A549 (cell line): ENCODE measurements around the gene SERTAD2. TPM values are rescaled to one million over a fixed set of nuclear protein-coding genes. Genes with fewer than 3 reads are reported as not detected.
A peak's percentile ranks its signal among the peaks of the same experiment; 100 is the strongest.

ENCODE experiments used
- ATAC-seq, 2 experiments: fragments of 200-7000 bp in 1 of 2; fragments of >200 bp in 1 of 2; cut with Nextera tagmentation in 1 of 2; cut with Tn5 transposase in 1 of 2; 3 replicates each; pipeline versions ENCODE4 v1.8.0 to v1.9.1; 2018 to 2020; ENCODE audit warnings: mild to moderate bottlenecking in 1 of 2, moderate library complexity in 1 of 2
- CTCF ChIA-PET: fragments of 300-600 bp; sonication (Branson Sonifier 250); formaldehyde crosslinking; extraction: SDS; loops from one replicate; lab custom pipeline; 2021; ENCODE audit warnings: antibody characterized with exemption, inconsistent platforms; lab: Yijun Ruan, JAX
- POLR2A ChIA-PET: fragments of 350-600 bp; formaldehyde crosslinking; extraction: SDS; loops from one replicate; lab custom pipeline; 2021; ENCODE audit warnings: antibody characterized with exemption, inconsistent platforms; lab: Yijun Ruan, JAX
- DNase-seq, 2 experiments: peaks; one replicate each; pipeline versions ENCODE4 v3.0.0 to v3.0.0-alpha.2; 2011 to 2016; ENCODE audit warnings: low read depth in 1 of 2, low spot score in 1 of 2
- FAIRE-seq: peaks from 2 replicates; lab custom pipeline; 2011; peaks lifted over from hg19 to GRCh38; lab: Jason Lieb, UNC
- H3K27ac ChIP-seq, 2 experiments: fragments of >200 bp; sonication (Bioruptor Twin); formaldehyde crosslinking; 3 replicates each; pipeline ENCODE4 v1.5.1; 2016 to 2017
- H3K4me1 ChIP-seq: fragments of >200 bp; sonication (Bioruptor Twin); formaldehyde crosslinking; 3 replicates; pipeline ENCODE4 v1.6.1; 2016
- H3K4me2 ChIP-seq: fragments of >200 bp; sonication (Bioruptor Twin); formaldehyde crosslinking; 3 replicates; pipeline ENCODE4 v1.6.1; 2016
- H3K4me3 ChIP-seq: fragments of >200 bp; sonication (Bioruptor Twin); formaldehyde crosslinking; 3 replicates; pipeline ENCODE4 v1.5.1; 2016
- H3K9me3 ChIP-seq: fragments of >200 bp; sonication (Bioruptor Twin); formaldehyde crosslinking; 3 replicates; pipeline ENCODE4 v1.6.1; 2016
- BHLHE40 ChIP-seq: IDR thresholded peaks from 2 replicates; pipeline ENCODE4 v1.6.1; 2012; ENCODE audit warnings: low read depth, low read length, inconsistent platforms
- CHD2 ChIP-seq: fragments of 150-350 bp; IDR thresholded peaks from 2 replicates; pipeline ENCODE4 v1.6.1; 2014; ENCODE audit warnings: low read length; ENCODE audit not compliant: partially characterized antibody
- CHD4 ChIP-seq: fragments of 200-600 bp; sonication (generic); IDR thresholded peaks from 2 replicates; pipeline ENCODE4 v1.6.1; 2016; ENCODE audit warnings: antibody characterized with exemption, mild to moderate bottlenecking, borderline replicate concordance
- ESRRA ChIP-seq: fragments of 150-350 bp; IDR thresholded peaks from 2 replicates; pipeline ENCODE4 v1.6.1; 2014; ENCODE audit warnings: mild to moderate bottlenecking, low read length, borderline replicate concordance
- FOSB ChIP-seq: fragments of 250-450 bp; sonication (Bioruptor Pico); IDR thresholded peaks from 2 replicates; pipeline ENCODE4 v1.5.0; 2020; ENCODE audit warnings: mild to moderate bottlenecking, moderate library complexity
- FOXS1 ChIP-seq: fragments of 250-450 bp; sonication (Bioruptor Pico); IDR thresholded peaks from 2 replicates; pipeline ENCODE4 v1.5.0; 2020; ENCODE audit warnings: mild to moderate bottlenecking, moderate library complexity
- HDAC2 ChIP-seq: fragments of 200-600 bp; sonication (generic); IDR thresholded peaks from 2 replicates; pipeline ENCODE4 v1.6.1; 2016
- KDM1A ChIP-seq: fragments of 200-600 bp; sonication (generic); IDR thresholded peaks from 2 replicates; pipeline ENCODE4 v1.6.1; 2016; ENCODE audit warnings: low read depth, mild to moderate bottlenecking
- KDM5A ChIP-seq: fragments of 200-600 bp; sonication (generic); IDR thresholded peaks from 2 replicates; pipeline ENCODE4 v1.6.1; 2016; ENCODE audit warnings: antibody characterized with exemption, mild to moderate bottlenecking
- MAFK ChIP-seq: fragments of 450-650 bp; IDR thresholded peaks from 2 replicates; pipeline ENCODE4 v1.6.1; 2014; ENCODE audit not compliant: partially characterized antibody
- MAZ ChIP-seq: fragments of 150-350 bp; IDR thresholded peaks from 2 replicates; pipeline ENCODE4 v1.6.1; 2014; ENCODE audit warnings: antibody characterized with exemption, low read depth, low read length, borderline replicate concordance
- NPAS2 ChIP-seq: fragments of 250-450 bp; sonication (Bioruptor Pico); IDR thresholded peaks from 2 replicates; pipeline ENCODE4 v1.8.0; 2022; ENCODE audit warnings: mild to moderate bottlenecking, moderate library complexity, borderline replicate concordance
- NR3C1 ChIP-seq: fragments of >200 bp; sonication (Bioruptor Twin); formaldehyde crosslinking; IDR thresholded peaks from 3 replicates; pipeline ENCODE4 v1.6.1; 2017
- RAD21 ChIP-seq, 2 experiments: fragments of >200 bp in 1 of 2; sonication (Bioruptor Twin) in 1 of 2; formaldehyde crosslinking in 1 of 2; IDR thresholded peaks in 1 of 2; conservative IDR thresholded peaks in 1 of 2; 2 replicates in 1 of 2; 3 replicates in 1 of 2; pipeline ENCODE4 v1.6.1; 2012 to 2018; ENCODE audit warnings: inconsistent platforms in 1 of 2
- RARB ChIP-seq: fragments of 250-450 bp; sonication (Bioruptor Pico); IDR thresholded peaks from 2 replicates; pipeline ENCODE4 v1.8.0; 2021; ENCODE audit warnings: mild to moderate bottlenecking, moderate library complexity
- RCOR1 ChIP-seq: fragments of 150-350 bp; IDR thresholded peaks from 2 replicates; pipeline ENCODE4 v1.6.1; 2014; ENCODE audit warnings: antibody characterized with exemption, low read length, low read depth
- RNF2 ChIP-seq: fragments of 200-600 bp; sonication (generic); IDR thresholded peaks from 2 replicates; pipeline ENCODE4 v1.6.1; 2016; ENCODE audit warnings: low read depth, mild to moderate bottlenecking, antibody characterized with exemption, moderate library complexity, borderline replicate concordance
- SMC3 ChIP-seq: fragments of >200 bp; sonication (Bioruptor Twin); formaldehyde crosslinking; IDR thresholded peaks from 3 replicates; pipeline ENCODE4 v1.6.1; 2018; ENCODE audit warnings: inconsistent platforms
- SREBF2 ChIP-seq: fragments of 450-650 bp; IDR thresholded peaks from 2 replicates; pipeline ENCODE4 v1.6.1; 2014; ENCODE audit warnings: mild to moderate bottlenecking, moderate library complexity
- ZFP36 ChIP-seq: fragments of 450-650 bp; IDR thresholded peaks from 2 replicates; pipeline ENCODE4 v1.6.1; 2014; ENCODE audit warnings: borderline replicate concordance; ENCODE audit not compliant: partially characterized antibody
- WGBS: methylation state at CpG from one replicate; pipeline ENCODE4 v1.1.6; 2017; ENCODE audit errors: missing lambda C conversion rate; 5-methylcytosine and 5-hydroxymethylcytosine counted together
- polyA plus RNA-seq, 4 experiments: library from polyadenylated mRNA; depleted of rRNA in 3 of 4; stranded (reverse); fragments of >200 nt; fragmentation: RNase III in 1 of 4; extraction: RNeasy Plus Mini Kit Qiagen cat#74134 plus additional on column Dnase treatment in 1 of 4; gene quantifications; 2 replicates in 3 of 4; 3 replicates in 1 of 4; pipeline ENCODE4 v1.2.3, GENCODE V29; 2011 to 2017
- TF ChIP-seq, protein P1 (sequence below): fragments of 250-450 bp; sonication (Bioruptor Pico); IDR thresholded peaks from 2 replicates; pipeline ENCODE4 v1.5.0; 2021; ENCODE audit warnings: mild to moderate bottlenecking, moderate library complexity, borderline replicate concordance
- TF ChIP-seq, protein P2 (sequence below): fragments of >200 bp; sonication (Bioruptor Twin); formaldehyde crosslinking; IDR thresholded peaks from 3 replicates; pipeline ENCODE4 v1.5.1; 2016
- TF ChIP-seq, protein P3 (sequence below): IDR thresholded peaks from 2 replicates; pipeline ENCODE4 v1.6.1; 2012
- TF ChIP-seq, protein P4 (sequence below): fragments of >200 bp; sonication (Bioruptor Twin); formaldehyde crosslinking; IDR thresholded peaks from 3 replicates; pipeline ENCODE4 v1.6.1; 2016
- TF ChIP-seq, protein P5 (sequence below): IDR thresholded peaks from 2 replicates; pipeline ENCODE4 v1.6.1; 2012; ENCODE audit warnings: low read depth, borderline replicate concordance
- TF ChIP-seq, protein P6 (sequence below): fragments of 250-450 bp; sonication (Bioruptor Pico); IDR thresholded peaks from 2 replicates; pipeline ENCODE4 v1.5.0; 2020; ENCODE audit warnings: low read depth, mild to moderate bottlenecking, moderate library complexity

SERTAD2 gene
- polyA plus RNA-seq, 2 of the 4 experiments (the other 2 are of a cell fraction), result 11.8 TPM

DNA sequence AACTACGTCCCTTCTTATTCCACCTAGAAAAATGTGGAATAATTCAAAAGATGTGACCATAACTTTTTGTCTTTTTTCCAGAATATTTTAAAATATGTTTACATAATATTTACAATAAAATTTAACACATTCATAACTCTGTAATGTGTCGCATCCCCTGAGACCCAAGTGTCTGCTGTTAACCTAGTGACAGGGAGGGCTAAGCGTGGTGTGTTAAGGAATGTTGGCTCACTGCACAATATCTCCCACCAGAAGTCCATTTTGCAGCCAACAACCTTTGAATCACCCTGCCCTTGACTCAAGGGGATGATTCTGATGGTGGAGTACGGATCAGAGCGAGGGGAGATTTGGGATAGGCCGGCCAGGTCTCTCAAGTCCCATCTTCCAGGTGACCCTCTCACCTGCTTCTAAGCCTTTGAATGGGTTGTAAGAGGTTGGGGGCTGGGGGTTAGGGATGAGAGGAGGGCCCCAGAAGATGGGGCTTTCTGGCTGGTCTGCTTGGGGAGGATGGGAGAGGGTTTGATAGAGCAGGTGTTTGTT lies 43.3 kb downstream of the SERTAD2 start:
- ATAC-seq (no peak), DNase-seq (no peak), FAIRE-seq (no peak)
- Histone ChIP-seq H3K9me3 (no peaks in the 10 kb centered on the region), H3K4me3 (no peak overlapping the region), H3K27ac (no peak overlapping the region), H3K4me1 (0 out of 3 replicates have a peak, but pooled peaks cover 4% of the 10 kb centered on the region), H3K4me2 (peak overlapping the region; percentile 94; the same call in 2 of the 3 replicates)
- ChIA-PET POLR2A (interaction anchor here (1.6 kb wide), 1 partner anchor 10 kb away, joined by 7 read pairs; no protein-coding TSS in a partner anchor), CTCF (interaction anchor here (1.0 to 5.6 kb wide), 16 partner anchors 9 to 274 kb away, joined by 3 to 69 read pairs (median 8); partner anchors contain the start of gene SERTAD2)
- 90% methylated on average over 6 of the region's 6 CpGs for WGBS
- TF ChIP-seq, protein P1, sequence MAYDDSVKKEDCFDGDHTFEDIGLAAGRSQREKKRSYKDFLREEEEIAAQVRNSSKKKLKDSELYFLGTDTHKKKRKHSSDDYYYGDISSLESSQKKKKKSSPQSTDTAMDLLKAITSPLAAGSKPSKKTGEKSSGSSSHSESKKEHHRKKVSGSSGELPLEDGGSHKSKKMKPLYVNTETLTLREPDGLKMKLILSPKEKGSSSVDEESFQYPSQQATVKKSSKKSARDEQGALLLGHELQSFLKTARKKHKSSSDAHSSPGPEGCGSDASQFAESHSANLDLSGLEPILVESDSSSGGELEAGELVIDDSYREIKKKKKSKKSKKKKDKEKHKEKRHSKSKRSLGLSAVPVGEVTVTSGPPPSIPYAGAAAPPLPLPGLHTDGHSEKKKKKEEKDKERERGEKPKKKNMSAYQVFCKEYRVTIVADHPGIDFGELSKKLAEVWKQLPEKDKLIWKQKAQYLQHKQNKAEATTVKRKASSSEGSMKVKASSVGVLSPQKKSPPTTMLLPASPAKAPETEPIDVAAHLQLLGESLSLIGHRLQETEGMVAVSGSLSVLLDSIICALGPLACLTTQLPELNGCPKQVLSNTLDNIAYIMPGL, result no peak
- TF ChIP-seq, protein P2, sequence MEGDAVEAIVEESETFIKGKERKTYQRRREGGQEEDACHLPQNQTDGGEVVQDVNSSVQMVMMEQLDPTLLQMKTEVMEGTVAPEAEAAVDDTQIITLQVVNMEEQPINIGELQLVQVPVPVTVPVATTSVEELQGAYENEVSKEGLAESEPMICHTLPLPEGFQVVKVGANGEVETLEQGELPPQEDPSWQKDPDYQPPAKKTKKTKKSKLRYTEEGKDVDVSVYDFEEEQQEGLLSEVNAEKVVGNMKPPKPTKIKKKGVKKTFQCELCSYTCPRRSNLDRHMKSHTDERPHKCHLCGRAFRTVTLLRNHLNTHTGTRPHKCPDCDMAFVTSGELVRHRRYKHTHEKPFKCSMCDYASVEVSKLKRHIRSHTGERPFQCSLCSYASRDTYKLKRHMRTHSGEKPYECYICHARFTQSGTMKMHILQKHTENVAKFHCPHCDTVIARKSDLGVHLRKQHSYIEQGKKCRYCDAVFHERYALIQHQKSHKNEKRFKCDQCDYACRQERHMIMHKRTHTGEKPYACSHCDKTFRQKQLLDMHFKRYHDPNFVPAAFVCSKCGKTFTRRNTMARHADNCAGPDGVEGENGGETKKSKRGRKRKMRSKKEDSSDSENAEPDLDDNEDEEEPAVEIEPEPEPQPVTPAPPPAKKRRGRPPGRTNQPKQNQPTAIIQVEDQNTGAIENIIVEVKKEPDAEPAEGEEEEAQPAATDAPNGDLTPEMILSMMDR, result no peak
- TF ChIP-seq ZFP36 (no peak), HDAC2 (no peak), NPAS2 (no peak), RAD21 (conservative IDR thresholded peaks at IDR 0.05 in 1 of 2, IDR thresholded peaks at IDR 0.05 in 1 of 2) (no peak), CHD2 (no peak), FOXS1 (CRISPR knock-in tag) (no peak), FOSB (CRISPR knock-in tag) (no peak), SREBF2 (no peak), RARB (CRISPR knock-in tag) (no peak), RNF2 (no peak), MAZ (no peak), ESRRA (no peak), MAFK (no peak)
- TF ChIP-seq, protein P3, sequence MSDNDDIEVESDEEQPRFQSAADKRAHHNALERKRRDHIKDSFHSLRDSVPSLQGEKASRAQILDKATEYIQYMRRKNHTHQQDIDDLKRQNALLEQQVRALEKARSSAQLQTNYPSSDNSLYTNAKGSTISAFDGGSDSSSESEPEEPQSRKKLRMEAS, result no peak
- TF ChIP-seq, protein P4, sequence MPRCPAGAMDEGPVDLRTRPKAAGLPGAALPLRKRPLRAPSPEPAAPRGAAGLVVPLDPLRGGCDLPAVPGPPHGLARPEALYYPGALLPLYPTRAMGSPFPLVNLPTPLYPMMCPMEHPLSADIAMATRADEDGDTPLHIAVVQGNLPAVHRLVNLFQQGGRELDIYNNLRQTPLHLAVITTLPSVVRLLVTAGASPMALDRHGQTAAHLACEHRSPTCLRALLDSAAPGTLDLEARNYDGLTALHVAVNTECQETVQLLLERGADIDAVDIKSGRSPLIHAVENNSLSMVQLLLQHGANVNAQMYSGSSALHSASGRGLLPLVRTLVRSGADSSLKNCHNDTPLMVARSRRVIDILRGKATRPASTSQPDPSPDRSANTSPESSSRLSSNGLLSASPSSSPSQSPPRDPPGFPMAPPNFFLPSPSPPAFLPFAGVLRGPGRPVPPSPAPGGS, result no peak
- TF ChIP-seq, protein P5, sequence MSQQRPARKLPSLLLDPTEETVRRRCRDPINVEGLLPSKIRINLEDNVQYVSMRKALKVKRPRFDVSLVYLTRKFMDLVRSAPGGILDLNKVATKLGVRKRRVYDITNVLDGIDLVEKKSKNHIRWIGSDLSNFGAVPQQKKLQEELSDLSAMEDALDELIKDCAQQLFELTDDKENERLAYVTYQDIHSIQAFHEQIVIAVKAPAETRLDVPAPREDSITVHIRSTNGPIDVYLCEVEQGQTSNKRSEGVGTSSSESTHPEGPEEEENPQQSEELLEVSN, result no peak

DNA sequence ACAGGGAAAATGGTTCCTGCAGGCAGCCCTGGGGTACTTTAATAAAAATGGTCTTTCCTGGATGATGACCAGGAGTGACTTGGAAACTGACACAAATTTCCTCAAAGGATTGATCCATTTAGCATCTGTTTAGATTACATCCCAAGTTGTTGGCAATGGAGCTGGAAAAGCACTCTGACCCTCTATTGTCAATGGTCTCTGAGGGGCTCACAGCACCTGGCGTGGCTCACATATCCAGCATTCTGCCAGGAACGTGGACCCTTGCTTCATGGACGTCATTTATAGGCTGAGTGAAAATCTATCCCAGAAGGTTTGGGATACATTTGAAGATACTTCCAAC lies 43.8 kb downstream of the SERTAD2 start:
- CTCF ChIA-PET, result interaction anchor here (0.7 to 5.6 kb wide), 34 partner anchors 10 to 577 kb away, joined by 3 to 69 read pairs (median 4); partner anchors contain the start of gene SERTAD2
- no peak for DNase-seq
- POLR2A ChIA-PET, result interaction anchor here (1.0 to 3.3 kb wide), 9 partner anchors 8 to 249 kb away, joined by 3 to 28 read pairs (median 5); partner anchors contain the start of gene SERTAD2
- 0 out of 3 replicates have a peak, but pooled peaks cover 4% of the 10 kb centered on the region for H3K4me1 ChIP-seq
- H3K4me2 ChIP-seq, result peak overlapping the region; percentile 94
- 82% methylated on average over 3 of the region's 3 CpGs for WGBS
- H3K4me3 ChIP-seq, result peak overlapping the region; percentile 55
- no peaks in the 10 kb centered on the region for H3K9me3 ChIP-seq
- H3K27ac ChIP-seq, result peak overlapping the region; percentile 85 to 97
- TF ChIP-seq NR3C1 (no peak), SREBF2 (no peak), BHLHE40 (no peak), SMC3 (no peak), HDAC2 (no peak), ESRRA (no peak), KDM1A (no peak), CHD4 (no peak), KDM5A (no peak), RCOR1 (no peak)
- TF ChIP-seq, protein P6, sequence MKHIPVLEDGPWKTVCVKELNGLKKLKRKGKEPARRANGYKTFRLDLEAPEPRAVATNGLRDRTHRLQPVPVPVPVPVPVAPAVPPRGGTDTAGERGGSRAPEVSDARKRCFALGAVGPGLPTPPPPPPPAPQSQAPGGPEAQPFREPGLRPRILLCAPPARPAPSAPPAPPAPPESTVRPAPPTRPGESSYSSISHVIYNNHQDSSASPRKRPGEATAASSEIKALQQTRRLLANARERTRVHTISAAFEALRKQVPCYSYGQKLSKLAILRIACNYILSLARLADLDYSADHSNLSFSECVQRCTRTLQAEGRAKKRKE, result no peak
- ATAC-seq, result no peak; a peak in 1 of 6 replicates
- FAIRE-seq, result no peak
